HG03460 (cell line): Measurements from ENCODE around the gene MOCS1.
"Not testable (repeated sequence)": the region's sequence is repeated elsewhere in the genome, so short reads cannot be mapped to it uniquely, and the experiment has no call there.

Source experiments
- ATAC-seq: cut with Tn5 transposase; IDR thresholded peaks from one replicate; pipeline ENCODE4 v1.9.1; 2021; ENCODE audit not compliant: unreplicated experiment

The MOCS1 gene

GRCh38 chr6:39934131-39934757 lies at the start of gene MOCS1:
TSS of gene MOCS1 (minus strand) at chr6:39934462. CDS start at chr6:39934417, 45 bp downstream.
- no peak for ATAC-seq

- ATAC-seq = no peak
Observed at GRCh38 chr6:39984051-39984450, 49.8 kb upstream of the MOCS1 start.

GRCh38 chr6:39983193-39983592 lies 48.9 kb upstream of the MOCS1 start:
- no peak for ATAC-seq

DNA sequence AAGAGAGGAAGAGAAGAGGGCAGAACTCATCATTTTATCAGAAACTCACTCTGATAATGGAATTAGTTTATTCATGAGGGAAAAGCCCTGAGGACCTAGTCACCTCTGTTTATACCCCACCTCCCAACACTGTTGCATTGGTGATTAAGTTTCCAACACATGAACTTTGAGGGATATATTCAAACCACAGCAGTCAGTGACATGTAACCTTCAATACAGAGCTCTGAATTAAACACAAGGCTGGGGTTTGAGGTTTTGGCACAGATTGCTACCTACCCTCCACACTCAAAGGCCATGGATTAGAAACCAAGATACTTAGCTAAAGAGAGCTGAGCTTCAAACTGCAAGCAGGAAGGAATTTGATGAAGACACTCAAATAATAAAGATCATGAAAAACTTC lies 48.5 kb upstream of the MOCS1 start:
- ATAC-seq = no peak

DNA sequence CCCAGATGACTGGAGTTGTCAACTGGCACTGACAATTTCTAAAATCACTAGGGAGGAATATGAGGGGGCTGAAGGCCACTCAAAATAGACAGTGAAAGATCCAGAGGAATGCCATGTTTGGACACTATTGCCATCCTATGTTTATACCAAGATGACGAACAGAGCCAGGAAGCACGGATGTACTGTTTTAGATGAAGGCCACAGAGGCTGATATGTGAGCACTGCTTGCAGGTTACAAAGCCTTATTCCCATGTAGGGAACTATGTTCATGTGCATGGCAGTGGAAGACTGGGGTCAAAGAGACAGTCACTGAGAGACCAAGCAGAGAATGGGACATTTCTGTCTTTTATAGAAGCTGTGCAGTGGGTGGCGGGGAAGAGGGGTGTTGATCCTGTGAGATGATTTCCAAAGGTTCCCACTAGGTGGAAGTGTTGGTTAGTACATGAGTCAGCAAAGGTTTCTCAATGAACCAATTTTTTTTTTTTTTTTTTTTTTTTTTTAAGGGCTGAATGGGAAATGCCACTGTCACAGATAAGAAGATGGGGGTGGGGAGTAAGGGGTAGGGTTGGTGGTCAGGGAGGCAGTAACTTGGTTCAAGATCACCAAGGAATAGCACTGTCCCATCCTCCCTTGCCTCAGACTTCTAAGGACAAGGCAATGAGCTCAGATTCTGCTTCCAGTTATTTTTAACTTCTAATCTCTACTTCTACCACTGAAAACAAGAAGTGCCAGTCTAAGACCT lies 46.7 kb upstream of the MOCS1 start:
- ATAC-seq = no peak

DNA sequence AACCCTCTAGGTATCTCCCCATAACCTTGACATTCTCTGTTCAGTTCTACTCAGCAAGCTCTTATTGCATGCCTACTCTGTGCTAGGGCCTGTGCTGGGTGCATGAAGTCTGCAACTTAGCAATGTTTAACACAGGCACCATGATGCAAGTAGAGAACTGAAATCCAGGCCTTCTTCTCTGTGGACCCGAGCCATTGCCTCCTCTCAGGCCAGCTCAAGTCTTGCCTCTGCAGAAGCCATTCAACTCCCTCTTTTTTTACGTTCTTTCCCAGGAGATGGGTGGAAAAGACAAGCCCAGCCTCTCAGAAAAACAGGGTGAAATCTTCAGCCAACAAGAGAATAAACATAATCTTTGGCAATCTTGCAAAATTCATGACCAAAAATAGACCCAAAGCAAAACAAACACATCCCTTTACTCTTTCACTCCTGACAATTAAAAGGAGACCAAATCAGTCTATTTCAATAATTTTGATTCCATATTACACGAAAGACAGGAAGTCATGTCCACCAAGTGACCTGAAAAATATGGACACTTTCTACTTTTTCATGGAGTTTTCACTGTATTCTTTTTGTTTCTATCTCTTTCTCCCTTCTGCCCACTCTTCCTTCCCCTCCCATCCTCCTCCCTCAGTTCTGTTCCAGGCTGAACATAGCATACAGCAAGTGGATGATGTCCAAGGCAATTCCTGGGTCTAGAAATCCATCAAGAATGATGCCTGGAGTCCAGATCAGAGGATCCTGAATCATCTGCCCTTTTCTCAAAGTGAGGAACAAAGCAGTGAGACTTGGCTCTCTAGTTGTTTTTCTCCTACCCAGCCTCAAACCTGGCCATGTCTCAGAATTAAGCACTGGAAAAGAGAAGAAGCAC lies 45.4 kb upstream of the MOCS1 start:
- no peak for ATAC-seq

GRCh38 chr6:39978240-39978639 lies 44.0 kb upstream of the MOCS1 start:
- no peak for ATAC-seq

DNA sequence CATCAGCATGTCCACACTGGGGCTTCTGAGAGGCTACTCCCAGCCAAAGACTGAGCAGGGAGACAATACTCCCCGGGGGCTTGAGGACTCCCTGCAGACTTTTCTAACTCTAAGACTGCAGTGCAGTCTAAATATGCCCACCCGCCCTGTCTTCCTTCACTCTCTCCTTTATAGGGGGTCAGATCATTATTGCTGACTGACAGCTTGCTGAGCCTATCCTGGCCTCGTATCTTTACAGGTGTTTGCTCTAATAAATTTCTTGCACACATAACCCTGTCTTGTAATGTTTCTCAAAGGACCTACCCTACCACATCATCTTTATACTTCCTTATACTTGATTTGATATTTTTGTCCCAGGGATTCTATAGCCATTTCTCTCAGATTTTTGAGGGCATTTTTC lies 39.4 kb upstream of the MOCS1 start:
- no peak for ATAC-seq

DNA sequence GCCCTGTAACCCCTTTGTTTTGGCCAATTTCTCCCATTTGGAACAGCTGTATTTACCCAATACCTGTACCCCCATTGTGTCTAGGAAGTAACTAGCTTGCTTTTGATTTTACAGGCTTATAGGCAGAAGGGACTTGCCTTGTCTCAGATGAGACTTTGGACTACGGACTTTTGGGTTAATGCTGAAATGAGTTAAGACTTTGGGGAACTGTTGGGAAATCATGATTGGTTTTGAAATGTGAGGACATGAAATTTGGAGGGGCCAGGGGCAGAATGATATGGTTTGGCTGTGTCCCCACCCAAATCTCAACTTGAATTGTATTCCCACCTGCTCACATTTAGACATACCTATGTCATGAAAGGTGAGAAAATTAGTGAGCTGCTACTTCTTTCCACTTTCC lies 38.5 kb upstream of the MOCS1 start:
- ATAC-seq = not testable (repeated sequence)

GRCh38 chr6:39971131-39971530 lies 36.9 kb upstream of the MOCS1 start:
- not testable (repeated sequence) for ATAC-seq

DNA sequence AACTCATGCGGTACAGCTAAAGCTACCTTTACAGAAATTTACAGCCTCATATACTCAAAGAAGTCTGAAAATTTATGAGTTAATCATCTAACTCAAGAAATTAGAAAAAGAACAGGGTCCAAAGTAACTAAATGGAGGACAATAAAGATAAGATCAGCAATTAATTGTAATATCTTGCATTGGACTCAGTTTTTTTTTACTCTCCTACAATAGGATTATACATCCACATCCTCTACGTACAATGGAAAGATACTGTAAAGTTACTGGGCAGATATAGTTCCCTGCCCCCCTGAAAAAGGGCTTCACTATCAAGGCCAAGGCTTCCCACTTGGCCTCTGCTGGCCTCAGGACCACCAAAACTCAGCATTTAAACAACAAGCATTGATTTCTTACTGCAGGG lies 31.5 kb upstream of the MOCS1 start:
- no peak for ATAC-seq

- no peak for ATAC-seq
Observed at GRCh38 chr6:39964530-39964929, 30.3 kb upstream of the MOCS1 start.

GRCh38 chr6:39964094-39964493 lies 29.8 kb upstream of the MOCS1 start:
- ATAC-seq = no peak

DNA sequence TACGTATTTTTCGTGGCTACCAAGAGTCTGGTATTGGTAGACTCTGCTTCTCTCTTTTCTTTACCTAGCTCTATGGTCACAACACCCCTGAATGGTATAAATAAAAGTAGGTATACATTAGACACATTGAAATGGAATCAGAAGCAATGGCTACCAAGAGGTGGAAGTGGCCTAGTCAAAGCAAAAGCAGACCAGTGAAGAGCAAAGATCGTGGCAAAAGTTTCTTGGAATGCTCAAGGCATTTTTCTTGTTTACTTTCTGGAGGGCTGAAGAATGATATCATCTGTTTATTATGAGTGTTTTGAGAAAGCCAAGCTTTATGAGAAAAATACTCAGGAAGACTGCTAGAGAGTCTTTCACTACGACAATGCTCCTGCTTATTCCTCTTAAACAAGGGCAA lies 28.6 kb upstream of the MOCS1 start:
- ATAC-seq = no peak

DNA sequence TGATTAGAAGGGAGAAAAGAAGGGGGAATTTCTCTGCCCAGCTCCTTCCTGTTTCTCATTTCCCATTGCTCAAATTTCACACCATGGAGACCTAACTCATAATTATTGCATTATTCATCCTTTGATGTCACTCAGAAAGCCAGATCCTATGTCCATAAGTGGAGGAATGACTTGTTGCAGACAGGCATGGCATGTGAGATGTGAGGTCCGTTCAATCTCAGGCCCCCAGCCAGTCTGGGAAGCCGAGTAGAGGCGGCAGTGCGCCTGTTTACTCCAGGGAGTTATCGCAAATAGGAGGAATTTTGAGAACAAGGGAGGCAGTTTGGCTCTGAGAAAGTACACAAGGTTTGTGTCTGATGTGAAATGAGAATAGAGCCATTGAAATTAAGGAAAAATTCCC lies 26.9 kb upstream of the MOCS1 start:
- no peak for ATAC-seq

- no peak for ATAC-seq
Observed at GRCh38 chr6:39958947-39959346, 24.7 kb upstream of the MOCS1 start.

DNA sequence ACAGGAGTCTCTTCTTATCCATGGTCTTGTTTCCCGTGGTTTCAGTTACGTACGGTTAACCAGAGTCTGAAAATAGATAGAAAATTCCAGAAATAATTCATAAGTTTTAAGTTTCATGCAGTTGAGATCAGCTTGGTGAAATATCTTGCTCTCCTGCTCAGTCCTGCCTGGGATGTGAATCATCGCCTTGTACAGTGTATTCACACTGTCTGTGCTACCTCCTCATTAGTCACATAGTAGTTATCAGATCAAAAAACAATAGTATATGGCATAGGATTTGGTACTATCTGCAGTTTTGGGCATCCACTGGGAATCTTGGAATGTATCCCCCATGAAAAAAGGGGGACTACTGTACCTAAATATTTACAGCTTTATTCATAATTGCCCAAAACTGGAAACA lies 22.7 kb upstream of the MOCS1 start:
- no peak for ATAC-seq

- no peak for ATAC-seq
Observed at GRCh38 chr6:39953076-39953618, 18.9 kb upstream of the MOCS1 start.

DNA sequence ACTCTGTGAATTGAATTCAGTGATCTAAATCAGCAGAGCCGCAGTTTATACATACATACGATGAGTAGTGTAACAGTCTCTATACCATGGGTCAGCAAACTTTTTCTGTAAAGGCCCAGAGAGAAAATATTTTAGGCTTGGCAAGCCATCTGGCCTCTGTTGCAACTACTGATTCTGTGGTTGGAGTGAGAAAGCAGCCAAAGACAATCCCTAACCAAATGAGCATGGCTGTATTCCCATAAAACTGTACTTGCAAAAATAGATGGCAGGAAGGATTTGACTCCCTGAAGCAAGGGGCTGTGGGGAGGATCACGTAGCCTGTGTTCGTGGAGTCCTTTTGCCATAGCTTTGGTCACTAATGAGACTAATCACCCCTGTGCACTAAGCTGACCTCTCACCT lies 17.9 kb upstream of the MOCS1 start:
- no peak for ATAC-seq

GRCh38 chr6:39951716-39952115 lies 17.5 kb upstream of the MOCS1 start:
- ATAC-seq = no peak

- no peak for ATAC-seq
Observed at GRCh38 chr6:39951191-39951590, 16.9 kb upstream of the MOCS1 start.
